NCI-H1436 treated with DMSO at 0.1 percent for 48 hours (cell line): ENCODE measurements around the gene PALLD.

Experiments
- DNase-seq: peaks from one replicate; lab custom pipeline; 2025; lab: John Stamatoyannopoulos, UW

Gene PALLD

GRCh38 chr4:168853770-168854169 is 356.9 kb downstream of the PALLD start:
- no peak for DNase-seq

GRCh38 chr4:168854350-168854921 is 357.6 kb downstream of the PALLD start:
- no peak for DNase-seq

DNA sequence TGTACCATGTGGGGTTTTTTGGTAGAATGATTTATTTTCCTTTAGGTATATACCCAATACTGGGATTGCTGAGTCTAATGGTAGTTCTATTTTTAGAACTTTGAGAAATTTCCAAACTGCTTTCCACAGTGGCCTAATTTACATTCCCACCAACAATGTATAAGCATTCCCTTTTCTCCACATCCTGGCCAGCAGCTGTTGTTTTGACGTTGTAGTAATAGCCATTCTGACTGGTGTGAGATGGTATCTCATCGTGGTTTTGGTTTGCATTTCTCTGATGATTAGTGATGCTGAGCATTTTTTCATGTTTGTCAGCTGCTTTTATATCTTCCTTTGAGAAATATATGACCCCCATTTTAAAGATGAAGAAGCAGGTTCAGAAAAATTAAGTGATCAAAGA is 359.5 kb downstream of the PALLD start:
- DNase-seq, result no peak

DNA sequence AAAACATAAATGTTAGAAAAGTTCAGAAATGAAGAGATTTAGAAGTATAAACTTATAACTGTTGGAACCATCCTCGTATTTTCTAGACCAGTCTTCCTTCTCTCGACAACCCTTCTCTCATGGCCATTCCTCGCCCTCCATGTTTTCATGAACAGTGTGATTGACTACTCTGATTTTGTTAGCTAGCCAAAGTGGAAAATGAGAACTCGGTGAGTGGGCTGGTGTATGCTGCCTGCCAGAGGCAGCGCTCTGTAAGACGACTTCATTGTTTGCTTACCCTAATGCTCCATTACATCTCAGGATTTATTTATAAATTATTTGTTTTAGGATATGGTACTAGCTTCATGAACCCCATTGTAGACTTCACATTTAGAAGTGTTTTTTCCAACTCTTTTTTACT is 360.2 kb downstream of the PALLD start:
- no peak for DNase-seq

GRCh38 chr4:168857546-168858314 is 360.9 kb downstream of the PALLD start:
- no peak for DNase-seq

- DNase-seq, result no peak
These were observed 362.2 kb downstream of the PALLD start for GRCh38 chr4:168859100-168859499.

DNA sequence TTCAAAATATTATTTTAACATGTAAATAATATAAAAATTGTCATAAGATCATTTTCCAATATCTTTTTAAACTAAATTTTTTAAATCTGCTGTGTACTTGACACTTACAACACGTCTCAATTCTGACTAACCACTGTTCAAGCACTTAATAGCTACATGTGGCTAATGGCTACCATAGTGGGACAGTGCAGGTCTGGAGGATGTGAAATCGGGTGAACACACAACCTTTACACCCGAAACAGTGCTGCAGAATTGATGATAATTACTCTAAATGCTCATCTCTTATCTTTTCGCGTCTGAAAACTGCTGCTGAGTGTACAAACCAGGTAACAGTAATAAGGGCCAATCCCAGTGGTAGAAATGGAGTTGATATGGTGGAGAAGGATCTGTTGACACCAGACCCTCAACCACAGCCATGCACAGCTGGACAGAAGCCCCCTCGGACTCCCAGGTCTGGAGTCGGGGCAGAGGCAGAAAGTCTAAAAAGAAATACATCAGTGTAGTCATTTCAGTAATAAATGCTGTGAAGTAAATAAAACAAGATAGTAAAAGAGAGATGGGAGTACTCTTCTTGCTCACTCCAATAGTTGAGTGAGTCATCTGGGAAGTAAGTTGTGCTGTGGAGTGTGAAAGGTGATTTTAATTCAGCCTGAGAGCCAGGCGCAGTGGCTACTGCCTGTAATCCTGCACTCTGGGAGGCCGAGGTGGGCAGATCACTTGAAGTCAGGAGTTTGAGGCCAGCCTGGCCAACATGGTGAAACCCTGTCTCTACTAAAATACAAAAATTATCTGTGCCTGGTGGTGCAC is 363.2 kb downstream of the PALLD start:
- DNase-seq, result no peak

- DNase-seq, result no peak
These were observed 364.0 kb downstream of the PALLD start for GRCh38 chr4:168860827-168861226.

GRCh38 chr4:168863719-168864647 is 367.1 kb downstream of the PALLD start:
- DNase-seq, result no peak

DNA sequence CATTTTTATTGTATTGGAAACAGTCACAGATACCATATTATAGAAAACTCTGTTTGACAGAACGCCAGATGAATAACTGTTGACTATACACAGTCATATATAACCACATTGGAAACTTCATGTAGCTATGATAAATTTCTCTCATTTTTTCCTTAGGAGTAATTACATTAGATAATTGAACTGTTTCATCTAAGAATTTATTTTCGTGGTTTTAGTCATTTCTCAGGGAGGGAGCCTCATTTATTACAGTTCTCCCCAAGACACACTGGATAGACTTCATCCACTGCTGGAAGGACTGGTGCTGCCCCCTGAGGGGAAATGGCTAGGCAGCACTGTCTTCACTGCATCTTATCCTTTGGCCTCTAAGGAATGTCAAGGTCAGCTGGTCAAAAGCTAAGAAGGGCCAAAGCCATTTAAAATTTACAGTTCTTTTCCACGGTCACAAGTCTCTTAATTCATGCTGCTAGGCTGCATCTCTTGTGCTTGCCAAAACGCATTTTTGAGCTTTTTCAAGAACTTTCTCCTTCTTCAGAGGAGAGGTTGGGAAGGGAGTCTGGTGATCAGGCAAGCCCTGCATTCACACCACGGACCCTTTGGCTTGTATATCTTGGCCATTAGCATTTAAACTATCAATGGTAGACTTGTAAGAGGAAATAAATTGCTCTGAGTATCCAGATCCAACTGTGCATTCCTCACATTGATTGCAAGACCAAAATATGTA is 368.1 kb downstream of the PALLD start:
- DNase-seq, result no peak

DNA sequence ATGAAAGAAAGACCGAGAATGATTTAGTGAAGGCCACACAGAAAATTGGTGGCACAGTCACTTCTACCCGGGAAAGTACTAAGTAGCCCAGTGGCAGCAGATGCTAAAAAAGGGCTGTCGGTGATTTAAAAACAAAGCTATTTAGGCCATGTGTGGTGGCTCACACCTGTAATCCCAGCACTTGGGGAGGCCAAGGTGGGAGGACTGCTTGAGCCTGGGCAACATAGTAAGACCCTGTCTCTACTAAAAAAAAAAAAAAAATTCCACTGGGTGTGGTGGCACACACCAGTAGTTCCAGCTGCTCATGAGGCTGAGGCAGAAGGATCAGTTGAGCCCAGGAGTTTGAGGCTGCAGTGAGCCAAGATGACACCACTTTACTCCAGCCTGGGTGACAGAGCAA is 369.0 kb downstream of the PALLD start:
- no peak for DNase-seq

DNA sequence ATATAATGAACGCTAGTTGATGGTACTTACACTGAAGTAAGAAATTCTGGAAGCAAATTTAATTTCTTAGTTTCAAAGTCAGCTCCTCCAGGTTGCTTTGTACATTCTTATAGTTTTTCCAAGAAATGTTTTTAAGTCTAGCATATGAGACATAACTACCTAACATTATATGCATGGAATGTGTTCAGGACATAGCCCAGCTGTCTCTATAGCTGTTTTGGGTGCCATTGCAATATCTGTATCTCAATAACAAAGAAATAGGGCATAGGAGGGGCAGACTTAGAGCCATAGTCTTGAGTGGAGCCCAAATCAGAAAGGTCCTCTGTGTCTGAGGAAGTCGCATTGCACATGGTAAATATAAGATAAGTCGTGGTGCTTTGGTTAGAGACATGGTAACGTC is 369.8 kb downstream of the PALLD start:
- no peak for DNase-seq

- DNase-seq, result no peak
These were observed 370.3 kb downstream of the PALLD start for GRCh38 chr4:168867128-168867527.

DNA sequence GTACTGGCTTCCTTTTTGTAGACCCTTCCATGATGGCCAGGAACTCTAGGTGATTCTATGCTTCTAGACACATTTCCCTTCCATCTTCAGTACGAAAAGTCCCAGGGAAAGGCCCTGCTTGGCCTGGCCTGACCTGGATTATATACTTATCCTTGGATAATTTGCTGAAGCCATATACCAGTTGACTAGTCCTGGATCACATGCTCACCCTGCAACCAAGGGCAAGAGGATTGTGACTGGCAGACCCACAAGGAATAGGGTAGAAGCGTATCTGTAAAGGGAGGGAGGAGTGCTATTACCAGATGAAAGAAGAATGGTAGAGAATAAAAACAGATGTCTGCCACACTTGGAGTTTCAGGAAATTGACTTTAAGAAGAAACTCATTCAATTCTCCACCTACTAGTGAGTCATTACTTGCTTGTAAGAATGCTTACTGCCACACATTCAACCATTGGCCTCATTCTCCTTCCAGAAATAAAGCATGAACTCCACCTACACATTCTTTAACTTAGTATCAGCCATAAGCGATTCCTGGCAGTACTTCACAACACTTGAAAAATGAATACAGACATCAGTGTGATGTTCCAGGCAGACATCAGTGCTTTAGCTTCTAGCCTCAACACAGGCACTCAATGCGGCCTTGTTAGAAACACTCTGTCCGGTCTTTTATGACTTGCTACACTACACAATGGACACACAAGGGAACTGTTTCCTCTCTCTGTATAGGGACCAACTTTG is 371.4 kb downstream of the PALLD start:
- DNase-seq, result no peak

DNA sequence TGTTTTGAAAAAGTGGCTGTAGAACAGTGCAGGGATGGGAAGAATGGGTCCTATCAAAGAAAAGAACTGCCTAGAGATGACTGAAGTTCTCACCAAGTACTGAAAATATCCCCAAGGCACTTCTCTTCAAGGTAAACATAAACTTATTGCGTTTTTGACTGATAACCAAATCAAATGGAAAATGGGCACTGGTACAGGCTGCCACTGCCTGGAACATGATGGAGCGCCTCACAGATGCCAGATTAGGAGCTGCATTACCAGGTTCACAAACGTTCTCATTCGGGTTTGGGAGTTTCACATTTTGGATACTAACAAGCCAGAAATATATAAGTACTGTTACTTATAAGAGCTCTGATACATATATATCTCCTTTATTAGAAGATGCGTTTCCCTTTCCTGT is 371.9 kb downstream of the PALLD start:
- DNase-seq, result no peak

GRCh38 chr4:168870004-168870403 is 373.2 kb downstream of the PALLD start:
- DNase-seq, result no peak

GRCh38 chr4:168871632-168872031 is 374.8 kb downstream of the PALLD start:
- no peak for DNase-seq

DNA sequence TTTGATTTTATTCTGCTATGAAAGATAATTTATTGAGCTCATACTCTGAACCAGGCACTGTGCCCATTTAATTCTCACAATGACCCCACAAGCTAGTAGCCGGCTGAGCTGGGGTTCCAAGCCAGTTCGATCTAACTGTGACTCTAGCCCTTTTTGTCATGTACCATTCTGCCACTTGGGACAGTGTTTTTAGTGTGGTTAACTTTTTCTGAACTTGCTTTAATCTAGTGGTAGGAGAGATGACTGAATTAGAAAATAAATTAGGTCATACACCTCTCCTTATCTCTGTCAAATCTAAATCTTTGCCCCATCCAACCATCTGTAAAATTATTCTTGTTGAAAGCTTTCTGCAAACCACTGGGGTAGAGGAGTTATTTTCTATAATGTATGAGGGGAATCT is 377.2 kb downstream of the PALLD start:
- DNase-seq, result no peak

DNA sequence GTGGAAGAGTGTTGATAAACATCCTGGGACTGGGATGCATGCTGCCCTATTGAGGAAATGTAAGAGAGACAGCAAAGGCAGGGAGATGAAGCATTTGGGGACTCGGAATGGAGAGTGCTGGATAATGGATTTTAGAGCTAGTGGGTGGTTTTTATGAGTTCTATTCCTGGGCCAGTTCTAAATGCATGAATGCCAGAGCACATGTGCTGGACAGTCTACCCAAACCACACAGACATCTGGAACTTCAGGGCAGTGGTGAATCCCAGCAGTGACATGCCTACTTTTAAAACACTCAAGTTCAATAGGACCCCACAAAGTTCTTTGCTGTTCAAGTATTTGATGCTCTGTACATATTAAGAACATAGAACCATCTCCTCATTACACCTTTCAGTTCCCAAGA is 379.3 kb downstream of the PALLD start:
- no peak for DNase-seq
